Heart left ventricle (tissue), 13 donors: ENCODE results near the gene FAM89B.

Source experiments
- CTCF ChIP-seq, 12 donors: fragments of 200-600 bp; sonication (generic) in 4 of 12; IDR thresholded peaks; one replicate each; pipeline versions ENCODE4 v1.5.0 to v1.8.0; 2018 to 2022; ENCODE audit warnings: antibody characterized with exemption in 12 of 12, mild to moderate bottlenecking in 5 of 12
- POLR2A ChIP-seq, 2 donors: fragments of 450-650 bp; IDR thresholded peaks; one replicate each; pipeline ENCODE4 v1.6.1; 2017; ENCODE audit warnings: antibody characterized with exemption in 2 of 2, mild to moderate bottlenecking in 2 of 2, moderate library complexity in 2 of 2
- donor health status: ischemic (EF 13 %, LVEDD 7.1; RV severe dilation, severe dysfunction).
- donor health status: DM: no; HTN: yes; CAD: no.
- donor health status: DM: no; HTN: no; CAD: no.
- donor health status: ischemic (EF 25% LVEDD 6.9; RV normal size, moderate dysfunction).
- donor health status: ischemic (EF 25% LVEDD 5.7; RV mildly dilated, moderate dysfunction).
- donor health status: ischemic (EF 35%, LVEDD 5.7; RV mildly dilated, moderate dysfunction).
- donor health status: nonischemic (EF 11% LVEDD 7.7; RV severe dilation, severe dysfunction).
- donor health status: DM: yes; HTN: yes; CAD: no.
- donor health status: PGD.
- donor health status: ischemic (EF 29% LVEDD 5.4; RV normal size, mild dysfunction).
- donor health status: nonischemic (EF 23%, LVEDD 6.1; RV moderate dilation, normal function).

GRCh38 chr11:65617990-65618751 lies 45.8 kb downstream of the FAM89B start:
- no peak for TF ChIP-seq CTCF (IDR thresholded peaks at IDR 0.05)
- TF ChIP-seq POLR2A (IDR thresholded peaks at IDR 0.05) = no peak
